ENCODE measurements around the gene MORC4.

Gene MORC4

GRCh38 chrX:106952538-106952937 lies 47.5 kb downstream of the MORC4 start:
- DNase-seq (ENCODE audit: low spot score), result no peak

- no peak for DNase-seq (ENCODE audit: low spot score)
These were observed 47.9 kb downstream of the MORC4 start for GRCh38 chrX:106952089-106952488.

GRCh38 chrX:106951230-106951629 lies 48.8 kb downstream of the MORC4 start:
- no peak for DNase-seq (ENCODE audit: low spot score)

- no peak for DNase-seq (ENCODE audit: low spot score)
These were observed 49.6 kb downstream of the MORC4 start for GRCh38 chrX:106950381-106950780.

GRCh38 chrX:106949366-106949765 lies 50.6 kb downstream of the MORC4 start:
- no peak for DNase-seq (ENCODE audit: low spot score)

- no peak for DNase-seq (ENCODE audit: low spot score)
These were observed 51.4 kb downstream of the MORC4 start for GRCh38 chrX:106948641-106949040.

GRCh38 chrX:106946464-106946863 lies 53.5 kb downstream of the MORC4 start:
- DNase-seq (ENCODE audit: low spot score), result no peak

- no peak for DNase-seq (ENCODE audit: low spot score)
These were observed 59.9 kb downstream of the MORC4 start for GRCh38 chrX:106940068-106940467.

- DNase-seq (ENCODE audit: low spot score), result no peak
These were observed 60.4 kb downstream of the MORC4 start for GRCh38 chrX:106939566-106939965.

- no peak for DNase-seq (ENCODE audit: low spot score)
These were observed 63.8 kb downstream of the MORC4 start for GRCh38 chrX:106936246-106936645.

GRCh38 chrX:106935175-106935574 lies 64.8 kb downstream of the MORC4 start:
- no peak for DNase-seq (ENCODE audit: low spot score)

GRCh38 chrX:106933538-106933961 lies 66.5 kb downstream of the MORC4 start:
- no peak for DNase-seq (ENCODE audit: low spot score)

- DNase-seq (ENCODE audit: low spot score), result no peak
These were observed 67.0 kb downstream of the MORC4 start for GRCh38 chrX:106932960-106933537.

GRCh38 chrX:106932492-106932923 lies 67.5 kb downstream of the MORC4 start:
- DNase-seq (ENCODE audit: low spot score), result no peak

GRCh38 chrX:106931831-106932491 lies 68.1 kb downstream of the MORC4 start:
- DNase-seq (ENCODE audit: low spot score), result no peak

GRCh38 chrX:106928227-106928626 lies 71.8 kb downstream of the MORC4 start:
- DNase-seq (ENCODE audit: low spot score), result no peak

- no peak for DNase-seq (ENCODE audit: low spot score)
These were observed 72.3 kb downstream of the MORC4 start for GRCh38 chrX:106927700-106928099.

- no peak for DNase-seq (ENCODE audit: low spot score)
These were observed 73.0 kb downstream of the MORC4 start for GRCh38 chrX:106927023-106927422.

GRCh38 chrX:106921637-106922036 lies 78.4 kb downstream of the MORC4 start:
- DNase-seq (ENCODE audit: low spot score), result no peak

GRCh38 chrX:106919932-106920452 lies 80.0 kb downstream of the MORC4 start, which contains the start of gene CLDN2:
Gene CLDN2, plus strand, starts transcription at chrX:106920402. Its CDS starts 7,827 bp downstream, at chrX:106928229.
- DNase-seq (ENCODE audit: low spot score), result no peak

- peak; percentile 62 for DNase-seq (ENCODE audit: low spot score)
These were observed 82.0 kb downstream of the MORC4 start for GRCh38 chrX:106917830-106918500.

- no peak for DNase-seq (ENCODE audit: low spot score)
These were observed 87.1 kb downstream of the MORC4 start for GRCh38 chrX:106912864-106913263.

- no peak for DNase-seq (ENCODE audit: low spot score)
These were observed 93.7 kb downstream of the MORC4 start for GRCh38 chrX:106906361-106906760.
